HG02623 (cell line): ENCODE data around the gene TMEM209.
A peak's percentile ranks its signal among the peaks of the same experiment; 100 is the strongest.
"Not testable (repeated sequence)": the region's sequence is repeated elsewhere in the genome, so short reads cannot be mapped to it uniquely, and the experiment has no call there.

Experiments used
- ATAC-seq: cut with Tn5 transposase; IDR thresholded peaks from one replicate; pipeline ENCODE4 v1.9.1; 2021; ENCODE audit warnings: moderate library complexity; ENCODE audit not compliant: unreplicated experiment

TMEM209 gene

GRCh38 chr7:130174237-130174959 lies 30.8 kb downstream of the TMEM209 start:
- ATAC-seq = no peak

- ATAC-seq = no peak
Measured at GRCh38 chr7:130162196-130162595, 43.0 kb downstream of the TMEM209 start.

- ATAC-seq = no peak
Measured at GRCh38 chr7:130160455-130160854, 44.8 kb downstream of the TMEM209 start.

GRCh38 chr7:130160023-130160422 lies 45.2 kb downstream of the TMEM209 start:
- no peak for ATAC-seq

GRCh38 chr7:130157700-130158099 lies 47.5 kb downstream of the TMEM209 start:
- no peak for ATAC-seq

GRCh38 chr7:130156140-130156539 lies 49.1 kb downstream of the TMEM209 start:
- ATAC-seq = no peak

- no peak for ATAC-seq
Measured at GRCh38 chr7:130154501-130155317, 50.5 kb downstream of the TMEM209 start.

GRCh38 chr7:130154131-130154500 lies 51.1 kb downstream of the TMEM209 start:
- no peak for ATAC-seq

- no peak for ATAC-seq
Measured at GRCh38 chr7:130153211-130153908, 51.8 kb downstream of the TMEM209 start.

- ATAC-seq = no peak
Measured at GRCh38 chr7:130152493-130153210, 52.6 kb downstream of the TMEM209 start.

- ATAC-seq = no peak
Measured at GRCh38 chr7:130151591-130152492, 53.4 kb downstream of the TMEM209 start.

- no peak for ATAC-seq
Measured at GRCh38 chr7:130150587-130150986, 54.6 kb downstream of the TMEM209 start.

- peak; percentile 60 for ATAC-seq
Measured at GRCh38 chr7:130149281-130150139, 55.7 kb downstream of the TMEM209 start.

GRCh38 chr7:130148561-130148960 lies 56.6 kb downstream of the TMEM209 start:
- no peak for ATAC-seq

GRCh38 chr7:130147710-130148325 lies 57.4 kb downstream of the TMEM209 start:
- ATAC-seq = no peak

GRCh38 chr7:130146693-130147405 lies 58.4 kb downstream of the TMEM209 start:
- ATAC-seq = no peak

GRCh38 chr7:130146142-130146541 lies 59.1 kb downstream of the TMEM209 start:
- ATAC-seq = not testable (repeated sequence)
